ENCODE data around the gene PTPRN2.

GRCh38 chr7:158393926-158394625, 193.5 kb downstream of the PTPRN2 start:
- TF ChIP-seq EZH2 (IDR thresholded peaks at IDR 0.05; ENCODE audit: borderline replicate concordance, low read length) (no peak), CTCF (conservative IDR thresholded peaks at IDR 0.05 in 1 of 2, IDR thresholded peaks at IDR 0.05 in 1 of 2; ENCODE audit: extremely low read depth in 1 of 2, insufficient read depth in 1 of 2, low read depth in 1 of 2, low read length in 2 of 2) (no peak)

Data from mammary epithelial cell (primary cell).